Ectodermal cell (in vitro differentiated cells): ENCODE results near the gene FLACC1. TPM values are rescaled to one million over a fixed set of nuclear protein-coding genes. Genes with fewer than 3 reads are reported as not detected.

ENCODE experiments used
- H3K27ac ChIP-seq: 2 replicates; pipeline ENCODE4 v1.7.0; 2013; ENCODE audit warnings: mild to moderate bottlenecking, low read depth, low read length; ENCODE audit not compliant: insufficient read depth, poor library complexity, severe bottlenecking
- H3K27me3 ChIP-seq: 2 replicates; pipeline ENCODE4 v1.7.0; 2013; ENCODE audit warnings: mild to moderate bottlenecking, low read length; ENCODE audit not compliant: insufficient read depth, control insufficient read depth, poor library complexity, severe bottlenecking
- H3K36me3 ChIP-seq: one replicate; pipeline ENCODE4 v1.7.0; 2013; ENCODE audit warnings: low read length; ENCODE audit not compliant: control insufficient read depth, insufficient read depth
- H3K4me1 ChIP-seq: one replicate; pipeline ENCODE4 v1.7.0; 2013; ENCODE audit warnings: low read length; ENCODE audit not compliant: control insufficient read depth, insufficient read depth
- H3K4me3 ChIP-seq: 2 replicates; pipeline ENCODE4 v1.7.0; 2013; ENCODE audit warnings: low read depth, low read length, control low read depth; ENCODE audit not compliant: insufficient read depth
- H3K9me3 ChIP-seq: 2 replicates; pipeline ENCODE4 v1.7.0; 2013; ENCODE audit warnings: mild to moderate bottlenecking, low read length, moderate library complexity; ENCODE audit not compliant: control insufficient read depth
- WGBS, 2 experiments: methylation state at CpG; one replicate each; pipeline ENCODE4 v1.1.7; 2013; ENCODE audit warnings: missing lambda C conversion rate in 2 of 2; 5-methylcytosine and 5-hydroxymethylcytosine counted together
- polyA plus RNA-seq, 4 experiments: library from polyadenylated mRNA; stranded (reverse); fragments of 50-300 nt; gene quantifications; one replicate each; pipeline ENCODE4 v1.2.3, GENCODE V29; 2013

Gene FLACC1, protein sequence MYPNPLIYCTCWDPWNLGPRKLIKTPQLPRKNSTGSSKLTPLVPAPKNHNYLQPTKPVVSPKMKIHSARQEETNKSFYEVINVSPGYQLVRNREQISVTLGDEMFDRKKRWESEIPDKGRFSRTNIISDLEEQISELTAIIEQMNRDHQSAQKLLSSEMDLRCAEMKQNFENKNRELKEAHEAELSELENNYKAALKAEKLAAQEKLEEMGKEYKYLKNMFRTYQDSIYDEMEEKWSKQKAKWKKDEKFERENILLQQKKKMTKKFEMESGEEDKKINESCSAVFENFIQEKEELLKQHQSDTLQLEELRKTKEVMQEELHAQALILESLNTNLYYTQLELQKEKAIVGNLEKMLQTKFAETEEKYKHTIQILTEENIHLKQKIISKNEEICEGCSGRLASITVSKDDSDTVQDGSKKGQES
- not detected for polyA plus RNA-seq (2013, experiment 1 of 4)
- 0.23 TPM for polyA plus RNA-seq (2013, experiment 2 of 4)
- not detected for polyA plus RNA-seq (2013, experiment 3 of 4)
- polyA plus RNA-seq (2013, experiment 4 of 4) = 0.32 TPM

DNA sequence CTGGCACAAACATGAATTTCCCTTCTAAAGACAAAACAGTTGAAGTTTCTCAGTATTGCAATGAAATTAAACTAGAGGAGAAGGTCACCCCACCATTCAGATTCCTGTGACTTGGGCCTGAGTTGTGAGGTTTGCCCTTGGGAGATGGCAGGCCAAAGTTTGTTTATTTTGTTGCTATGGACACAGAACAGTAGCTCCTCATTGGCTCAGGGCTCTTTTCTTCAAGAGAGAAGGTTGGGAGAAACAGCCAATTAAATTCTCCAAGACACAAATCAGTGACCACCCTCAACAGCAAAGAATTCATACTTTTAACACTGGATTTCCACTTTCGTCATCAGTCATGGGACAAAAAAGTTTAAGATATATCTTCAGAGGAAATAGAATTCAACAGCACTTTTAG, at the start of gene FLACC1:
Gene FLACC1 (minus strand): TSS at position 125 of the 400 bp plus-strand sequence. CDS start 5,941 bp downstream, outside the sequence.
- Histone ChIP-seq H3K4me3 (no peak within 1 kb of the TSS), H3K9me3 (no peaks in the 10 kb centered on the region), H3K4me1 (no peaks in the 10 kb centered on the region), H3K27me3 (no peaks in the 10 kb centered on the region), H3K27ac (peak within 1 kb of the TSS; percentile 85), H3K36me3 (peaks cover 3% of the 10 kb centered on the region)
- 74 to 93% methylated on average over 1 of the region's 1 CpG for WGBS, 2 experiments

DNA sequence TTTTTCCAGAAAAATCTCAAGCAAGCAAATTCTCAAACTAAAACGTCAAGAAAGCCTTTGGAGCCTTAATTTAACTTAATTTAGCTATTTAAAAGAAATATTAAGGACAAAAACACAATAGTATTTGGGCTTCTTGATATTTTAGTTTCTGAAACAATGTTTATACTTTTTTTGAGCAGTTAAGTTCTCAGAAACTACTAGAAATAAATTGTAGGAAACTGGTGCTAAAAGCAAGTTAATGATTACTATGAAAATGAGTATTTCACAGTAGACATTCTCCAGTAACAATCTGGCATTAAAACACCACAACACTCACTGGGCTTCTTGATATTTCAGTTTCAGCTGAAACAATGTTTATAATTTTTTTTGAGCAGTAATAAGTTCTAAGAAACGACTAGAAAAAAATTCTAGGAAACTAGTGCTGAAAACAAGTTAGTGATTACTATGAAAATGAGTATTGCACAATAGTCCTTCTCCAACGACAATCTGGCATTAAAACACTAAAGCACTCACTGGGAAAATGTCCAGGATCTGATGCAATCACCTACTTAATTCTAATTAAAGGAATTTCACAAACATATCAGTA, 49.0 kb upstream of the FLACC1 start:
- WGBS, 2 experiments = 90 to 96% methylated on average over 3 of the region's 3 CpGs
- H3K36me3 ChIP-seq = no peaks in the 10 kb centered on the region
- no peak overlapping the region for H3K4me3 ChIP-seq
- no peaks in the 10 kb centered on the region for H3K4me1 ChIP-seq
- H3K27me3 ChIP-seq = no peaks in the 10 kb centered on the region
- H3K27ac ChIP-seq = no peak overlapping the region
- no peaks in the 10 kb centered on the region for H3K9me3 ChIP-seq

DNA sequence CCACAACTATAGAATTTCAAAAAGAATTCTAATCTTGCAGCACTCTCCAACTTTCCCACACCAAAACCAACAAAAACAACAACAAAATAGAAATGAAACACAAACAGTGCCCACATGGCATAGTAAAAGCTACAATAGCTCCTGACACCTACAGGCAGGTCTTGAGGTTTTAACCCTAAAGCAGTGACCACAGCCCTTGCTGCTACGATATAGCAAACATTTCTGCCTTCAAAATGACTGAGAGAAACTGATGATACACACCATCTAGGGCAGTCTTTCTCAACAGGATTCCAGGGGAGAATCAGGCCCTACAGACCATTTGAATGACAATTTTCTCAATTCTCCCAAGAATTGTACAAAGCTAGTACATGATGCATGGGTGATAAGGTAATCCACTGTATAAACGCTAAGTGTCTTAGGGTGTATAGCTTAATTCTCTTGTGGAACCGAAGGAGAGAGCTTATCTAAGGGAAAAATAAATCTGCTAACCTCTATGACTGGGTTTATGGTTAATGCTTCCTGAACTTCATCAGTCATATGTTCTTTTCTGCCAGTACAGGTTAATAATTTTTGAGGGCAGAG, 47.6 kb upstream of the FLACC1 start:
- Histone ChIP-seq H3K27ac (no peak overlapping the region), H3K4me3 (no peak overlapping the region)

DNA sequence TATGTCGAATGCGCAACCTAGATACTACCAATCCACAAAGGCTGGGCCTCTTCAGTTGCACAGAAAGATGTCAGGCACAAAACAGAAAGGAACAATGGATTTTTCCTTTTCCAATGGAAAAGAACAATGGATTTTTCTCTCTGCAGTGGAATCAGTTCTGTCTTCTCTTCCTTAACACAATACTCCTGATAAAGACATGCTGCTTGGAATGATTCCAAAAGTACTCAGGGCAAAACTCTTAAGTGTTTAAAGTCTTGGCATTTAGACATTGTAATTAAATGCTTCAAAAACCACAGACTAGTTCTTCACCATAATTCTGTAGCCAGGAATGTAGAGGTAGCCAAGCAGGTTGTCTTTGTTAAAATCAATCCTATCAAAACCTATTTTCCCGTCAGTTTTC, 46.7 kb upstream of the FLACC1 start:
- Histone ChIP-seq H3K4me3 (no peak overlapping the region), H3K9me3 (no peaks in the 10 kb centered on the region), H3K27ac (no peak overlapping the region), H3K4me1 (no peaks in the 10 kb centered on the region), H3K27me3 (no peaks in the 10 kb centered on the region), H3K36me3 (no peaks in the 10 kb centered on the region)
- 92 to 96% methylated on average over 2 to 3 of the region's 3 CpGs for WGBS, 2 experiments

More for the DNA sequence above, 47.6 kb upstream of the FLACC1 start:
- no peaks in the 10 kb centered on the region for H3K4me1 ChIP-seq
- H3K9me3 ChIP-seq = no peaks in the 10 kb centered on the region
- WGBS, 2 experiments = 91% methylated on average over 3 of the region's 3 CpGs
- H3K27me3 ChIP-seq = no peaks in the 10 kb centered on the region
- no peaks in the 10 kb centered on the region for H3K36me3 ChIP-seq

DNA sequence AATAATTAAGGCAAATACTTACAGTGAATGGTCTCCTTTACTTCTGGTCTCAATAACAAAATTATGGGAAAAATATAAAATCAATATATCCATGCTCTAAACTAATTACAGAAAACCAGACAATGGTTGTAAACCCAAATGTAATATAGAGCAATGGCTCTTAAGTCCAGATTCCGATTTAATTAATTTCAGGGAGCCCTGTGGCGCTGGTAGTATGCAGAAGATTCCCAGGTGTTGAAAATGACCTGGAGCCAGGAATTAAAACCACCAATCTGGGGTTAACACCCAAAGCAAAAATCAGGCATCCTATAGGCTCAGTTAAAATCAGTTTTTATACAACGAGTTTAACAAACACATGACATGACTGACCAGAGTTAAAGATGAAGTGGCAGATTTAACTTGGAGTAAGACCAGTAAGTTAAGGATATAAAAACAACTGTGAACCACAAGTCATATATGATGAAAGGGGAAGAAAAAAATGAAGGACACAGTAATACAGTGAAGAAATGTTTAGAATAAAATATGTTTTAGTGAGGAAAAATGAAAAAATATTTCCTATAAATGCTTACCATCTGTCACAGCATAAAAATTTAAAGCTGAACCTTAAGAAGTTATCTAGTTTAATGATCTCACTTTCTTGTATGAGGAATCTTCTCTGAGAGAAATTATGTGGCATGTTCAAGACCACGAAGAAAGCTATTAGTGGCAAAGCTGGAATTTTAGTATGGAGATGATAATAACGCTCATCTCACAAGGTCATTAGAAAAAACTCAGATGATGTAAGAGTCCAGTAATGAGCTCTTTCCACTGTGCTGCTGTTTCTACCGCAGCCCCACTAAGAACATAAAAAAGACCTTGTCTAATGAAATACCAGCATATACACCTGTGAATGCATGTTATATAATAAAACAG, 45.8 kb upstream of the FLACC1 start:
- no peak overlapping the region for H3K27ac ChIP-seq
- WGBS, 2 experiments = 93 to 100% methylated on average over 5 to 6 of the region's 6 CpGs
- no peak overlapping the region for H3K4me3 ChIP-seq

DNA sequence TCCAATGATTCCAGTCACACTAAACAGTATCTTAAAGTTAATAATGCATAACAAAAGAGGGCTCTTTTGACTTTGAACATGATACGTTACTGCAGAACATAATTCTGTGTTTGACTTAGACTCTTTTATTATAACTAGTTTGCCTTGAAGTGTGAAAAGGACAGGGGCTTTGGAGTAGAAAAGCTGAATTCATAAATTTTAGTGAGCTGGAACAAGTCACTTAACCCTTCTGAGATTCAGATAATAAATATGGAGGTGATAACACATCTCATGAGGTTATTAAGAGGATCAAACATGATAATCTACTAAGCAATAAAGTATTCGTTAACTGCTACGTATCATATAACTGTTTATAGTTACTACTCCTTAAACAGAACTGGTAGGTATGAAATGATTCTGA, 44.7 kb upstream of the FLACC1 start:
- H3K4me3 ChIP-seq = no peak overlapping the region
- 93 to 97% methylated on average over 3 of the region's 3 CpGs for WGBS, 2 experiments
- no peaks in the 10 kb centered on the region for H3K27me3 ChIP-seq
- H3K27ac ChIP-seq = no peak overlapping the region
- H3K36me3 ChIP-seq = peaks cover 2% of the 10 kb centered on the region
- no peaks in the 10 kb centered on the region for H3K9me3 ChIP-seq
- H3K4me1 ChIP-seq = no peaks in the 10 kb centered on the region

More for the DNA sequence above, 45.8 kb upstream of the FLACC1 start:
- Histone ChIP-seq H3K36me3 (no peaks in the 10 kb centered on the region), H3K4me1 (no peaks in the 10 kb centered on the region), H3K9me3 (no peaks in the 10 kb centered on the region), H3K27me3 (no peaks in the 10 kb centered on the region)

DNA sequence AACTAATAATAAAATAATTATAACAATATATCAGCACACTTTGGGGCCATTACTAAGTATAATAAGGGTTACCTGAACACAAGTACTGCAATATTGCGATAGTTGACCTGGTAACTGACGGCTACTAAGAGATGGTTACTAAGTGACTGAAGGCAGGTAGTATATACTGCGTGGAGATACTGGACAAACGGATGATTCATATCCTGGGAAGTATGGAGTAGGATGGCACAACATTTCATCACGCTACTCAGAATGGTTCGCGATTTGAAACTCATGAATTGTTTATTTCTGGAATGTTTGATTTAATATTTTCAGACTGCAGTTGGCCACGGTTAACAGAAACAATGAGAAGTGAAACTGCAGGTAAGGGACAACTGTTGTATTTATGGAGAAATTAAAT, 39.5 kb upstream of the FLACC1 start:
- Histone ChIP-seq H3K27me3 (no peaks in the 10 kb centered on the region), H3K9me3 (no peaks in the 10 kb centered on the region), H3K27ac (no peak overlapping the region), H3K36me3 (peaks cover 2% of the 10 kb centered on the region), H3K4me3 (no peak overlapping the region), H3K4me1 (no peaks in the 10 kb centered on the region)
- 85 to 86% methylated on average over 8 of the region's 8 CpGs for WGBS, 2 experiments

DNA sequence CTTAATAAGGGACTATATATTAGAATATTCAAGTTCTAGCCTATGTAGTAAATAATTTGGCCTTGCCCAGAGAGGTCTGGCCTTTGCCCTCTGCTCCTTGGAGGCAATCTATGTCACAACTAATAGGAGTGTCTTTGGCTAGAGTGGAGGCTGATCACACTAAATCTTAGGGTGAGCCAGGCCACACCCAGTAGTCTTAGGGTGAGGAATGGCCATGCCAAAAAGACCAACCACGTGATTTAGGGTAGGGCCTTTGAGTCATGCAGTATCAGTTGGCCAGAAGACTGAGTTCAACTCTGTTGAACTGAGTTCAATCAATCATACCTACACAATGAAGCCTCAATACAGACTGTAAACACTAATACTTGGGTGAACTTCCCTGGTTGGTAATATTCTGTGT, 26.0 kb upstream of the FLACC1 start:
- no peaks in the 10 kb centered on the region for H3K4me1 ChIP-seq
- no peaks in the 10 kb centered on the region for H3K9me3 ChIP-seq
- no peak overlapping the region for H3K4me3 ChIP-seq
- H3K36me3 ChIP-seq = no peaks in the 10 kb centered on the region
- WGBS, 2 experiments = 93 to 94% methylated on average over 1 of the region's 1 CpG
- no peaks in the 10 kb centered on the region for H3K27me3 ChIP-seq
- no peak overlapping the region for H3K27ac ChIP-seq

DNA sequence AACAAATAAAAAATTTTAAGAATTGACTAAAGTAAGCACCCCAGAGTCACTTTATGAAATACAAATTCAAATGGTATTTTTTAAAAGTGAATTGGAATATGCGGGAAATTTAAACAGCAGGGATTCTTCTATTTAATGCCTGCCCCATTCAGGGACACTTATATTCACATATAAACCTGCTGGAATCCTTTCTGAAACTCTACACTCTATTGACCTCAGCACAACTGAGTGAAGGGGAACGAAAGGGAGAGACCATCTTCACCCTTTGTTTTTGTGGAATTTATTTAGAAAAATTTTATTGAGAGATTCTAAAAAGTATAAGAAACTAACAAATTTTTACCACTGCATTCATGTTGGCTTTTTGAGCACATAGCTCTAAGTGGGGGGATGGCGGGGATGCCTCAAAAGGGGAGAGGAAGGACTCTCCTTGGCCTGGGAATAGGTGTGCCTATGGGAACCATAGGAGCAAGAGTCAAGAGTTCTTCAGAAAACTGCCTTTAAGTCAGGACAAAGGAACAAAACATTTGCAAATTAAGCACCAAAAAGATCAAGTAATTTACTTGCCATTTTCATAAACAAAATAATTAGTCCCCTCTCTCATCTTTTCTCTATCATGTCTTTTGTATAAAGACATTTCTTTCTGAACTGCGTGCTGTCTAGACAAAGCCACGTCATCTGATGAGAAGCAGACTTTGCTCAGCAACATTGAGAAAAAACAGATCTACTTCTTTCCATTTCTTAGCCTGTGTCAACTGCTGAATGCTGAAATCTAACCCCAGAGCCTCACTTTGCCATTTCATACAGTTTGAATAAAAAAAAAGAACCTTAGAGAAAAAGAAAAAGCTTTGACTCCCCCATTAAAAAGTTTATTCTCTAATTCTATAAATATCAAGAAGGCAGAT, 21.6 kb upstream of the FLACC1 start:
- Histone ChIP-seq H3K4me1 (no peaks in the 10 kb centered on the region), H3K9me3 (no peaks in the 10 kb centered on the region), H3K27ac (no peak overlapping the region), H3K27me3 (no peaks in the 10 kb centered on the region), H3K4me3 (no peak overlapping the region), H3K36me3 (no peaks in the 10 kb centered on the region)
- 76 to 94% methylated on average over 3 to 4 of the region's 5 CpGs for WGBS, 2 experiments
